ENCODE data around the gene GTF3C4. TPM values are rescaled to one million over a fixed set of nuclear protein-coding genes. Genes with fewer than 3 reads are reported as not detected.
A peak's percentile ranks its signal among the peaks of the same experiment; 100 is the strongest.

The GTF3C4 gene
- total and polyA plus RNA-seq, 2 donors (not counting 1 experiment from before 2014, with no cell fraction given) = 6.8 to 11.4 TPM

DNA sequence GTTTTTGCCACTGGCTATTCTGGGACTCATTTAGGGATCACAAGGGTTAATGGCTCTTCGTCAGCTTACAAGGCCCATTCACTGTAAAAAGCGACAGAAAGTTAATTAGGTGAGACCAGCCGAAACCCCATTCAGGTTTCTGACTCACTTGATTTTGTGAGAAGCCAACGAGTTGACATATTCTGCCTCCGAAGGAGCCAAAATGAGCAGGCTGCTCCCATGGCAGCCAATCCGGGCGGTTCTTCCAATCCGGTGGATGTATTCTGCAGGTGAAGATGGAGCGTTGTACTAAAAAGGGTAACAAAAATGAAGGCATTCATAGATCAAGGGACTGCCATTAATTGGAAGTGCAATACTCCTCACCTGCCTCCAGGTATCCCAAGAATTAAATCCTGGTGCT lies 40.1 kb upstream of the GTF3C4 start:
- TF ChIP-seq, protein P1, sequence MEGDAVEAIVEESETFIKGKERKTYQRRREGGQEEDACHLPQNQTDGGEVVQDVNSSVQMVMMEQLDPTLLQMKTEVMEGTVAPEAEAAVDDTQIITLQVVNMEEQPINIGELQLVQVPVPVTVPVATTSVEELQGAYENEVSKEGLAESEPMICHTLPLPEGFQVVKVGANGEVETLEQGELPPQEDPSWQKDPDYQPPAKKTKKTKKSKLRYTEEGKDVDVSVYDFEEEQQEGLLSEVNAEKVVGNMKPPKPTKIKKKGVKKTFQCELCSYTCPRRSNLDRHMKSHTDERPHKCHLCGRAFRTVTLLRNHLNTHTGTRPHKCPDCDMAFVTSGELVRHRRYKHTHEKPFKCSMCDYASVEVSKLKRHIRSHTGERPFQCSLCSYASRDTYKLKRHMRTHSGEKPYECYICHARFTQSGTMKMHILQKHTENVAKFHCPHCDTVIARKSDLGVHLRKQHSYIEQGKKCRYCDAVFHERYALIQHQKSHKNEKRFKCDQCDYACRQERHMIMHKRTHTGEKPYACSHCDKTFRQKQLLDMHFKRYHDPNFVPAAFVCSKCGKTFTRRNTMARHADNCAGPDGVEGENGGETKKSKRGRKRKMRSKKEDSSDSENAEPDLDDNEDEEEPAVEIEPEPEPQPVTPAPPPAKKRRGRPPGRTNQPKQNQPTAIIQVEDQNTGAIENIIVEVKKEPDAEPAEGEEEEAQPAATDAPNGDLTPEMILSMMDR (conservative IDR thresholded peaks at IDR 0.05 in 1 of 2, IDR thresholded peaks at IDR 0.05 in 1 of 2; ENCODE audit: low read depth in 1 of 2, low read length in 2 of 2) = no peak
- no peak for TF ChIP-seq EZH2 (IDR thresholded peaks at IDR 0.05; ENCODE audit: low read length, missing control alignments)
- no peaks in the 10 kb centered on the region for H4K20me1 ChIP-seq (ENCODE audit: control insufficient read depth, extremely low read depth, insufficient read depth, low read length)
- H2AFZ ChIP-seq (ENCODE audit: low read length) = no peak overlapping the region
- H3K9ac ChIP-seq (ENCODE audit: insufficient read depth, low read length) = no peak overlapping the region
- H3K4me3 ChIP-seq (replicated peaks in 1 of 4; ENCODE audit: control extremely low read depth in 1 of 4, insufficient read depth in 1 of 4, low read depth in 3 of 4, low read length in 4 of 4) = no peak overlapping the region
- H3K36me3 ChIP-seq (ENCODE audit: control insufficient read depth, insufficient read depth, low read length) = peaks cover 6% of the 10 kb centered on the region
- no peak overlapping the region for H3K4me2 ChIP-seq (ENCODE audit: extremely low read depth, insufficient read depth, low read length)
- no peak overlapping the region for H3K27ac ChIP-seq (ENCODE audit: insufficient read depth, low read length)
- H3K79me2 ChIP-seq (ENCODE audit: control insufficient read depth, insufficient read depth, low read length) = no peaks in the 10 kb centered on the region
- no peaks in the 10 kb centered on the region for H3K4me1 ChIP-seq (ENCODE audit: control insufficient read depth, extremely low read depth, insufficient read depth, low read length)
- no peaks in the 10 kb centered on the region for H3K9me3 ChIP-seq (ENCODE audit: control insufficient read depth, insufficient read depth, low read depth, low read length)
- DNase-seq (ENCODE audit: low read depth in 2 of 2) = no peak
- H3K27me3 ChIP-seq (ENCODE audit: control insufficient read depth, insufficient read depth, low read length) = no peaks in the 10 kb centered on the region

DNA sequence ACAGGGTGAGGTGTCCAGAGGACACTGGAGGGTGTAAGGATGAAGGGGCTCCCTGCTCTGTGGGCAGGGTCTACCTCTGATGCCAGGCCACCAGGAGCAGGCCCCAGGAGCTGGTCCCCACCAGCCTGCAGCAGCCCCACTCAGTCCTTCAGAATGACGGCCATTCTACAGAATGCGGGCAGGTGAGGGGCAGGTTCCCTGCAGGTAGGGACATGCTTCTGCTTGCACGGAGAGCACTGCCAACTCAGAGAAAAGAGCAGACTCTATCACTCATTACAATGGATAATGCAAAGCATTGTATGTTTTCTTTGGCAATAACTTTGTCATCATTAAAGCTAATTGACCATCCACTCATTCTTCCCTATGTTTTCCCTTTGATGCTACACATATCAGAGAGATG lies 39.5 kb upstream of the GTF3C4 start:
- no peak overlapping the region for H3K4me3 ChIP-seq (replicated peaks in 1 of 4; ENCODE audit: control extremely low read depth in 1 of 4, insufficient read depth in 1 of 4, low read depth in 3 of 4, low read length in 4 of 4)
- no peaks in the 10 kb centered on the region for H3K9me3 ChIP-seq (ENCODE audit: control insufficient read depth, insufficient read depth, low read depth, low read length)
- H3K27me3 ChIP-seq (ENCODE audit: control insufficient read depth, insufficient read depth, low read length) = no peaks in the 10 kb centered on the region
- no peak overlapping the region for H3K9ac ChIP-seq (ENCODE audit: insufficient read depth, low read length)
- no peak overlapping the region for H3K27ac ChIP-seq (ENCODE audit: insufficient read depth, low read length)
- no peak for DNase-seq (ENCODE audit: low read depth in 2 of 2)
- H3K79me2 ChIP-seq (ENCODE audit: control insufficient read depth, insufficient read depth, low read length) = no peaks in the 10 kb centered on the region
- H3K4me1 ChIP-seq (ENCODE audit: control insufficient read depth, extremely low read depth, insufficient read depth, low read length) = no peaks in the 10 kb centered on the region
- TF ChIP-seq, protein P1 (conservative IDR thresholded peaks at IDR 0.05 in 1 of 2, IDR thresholded peaks at IDR 0.05 in 1 of 2; ENCODE audit: low read depth in 1 of 2, low read length in 2 of 2) = no peak
- TF ChIP-seq EZH2 (IDR thresholded peaks at IDR 0.05; ENCODE audit: low read length, missing control alignments) = no peak
- H4K20me1 ChIP-seq (ENCODE audit: control insufficient read depth, extremely low read depth, insufficient read depth, low read length) = no peaks in the 10 kb centered on the region
- no peak overlapping the region for H2AFZ ChIP-seq (ENCODE audit: low read length)
- H3K4me2 ChIP-seq (ENCODE audit: extremely low read depth, insufficient read depth, low read length) = no peak overlapping the region
- peaks cover 4% of the 10 kb centered on the region for H3K36me3 ChIP-seq (ENCODE audit: control insufficient read depth, insufficient read depth, low read length)

DNA sequence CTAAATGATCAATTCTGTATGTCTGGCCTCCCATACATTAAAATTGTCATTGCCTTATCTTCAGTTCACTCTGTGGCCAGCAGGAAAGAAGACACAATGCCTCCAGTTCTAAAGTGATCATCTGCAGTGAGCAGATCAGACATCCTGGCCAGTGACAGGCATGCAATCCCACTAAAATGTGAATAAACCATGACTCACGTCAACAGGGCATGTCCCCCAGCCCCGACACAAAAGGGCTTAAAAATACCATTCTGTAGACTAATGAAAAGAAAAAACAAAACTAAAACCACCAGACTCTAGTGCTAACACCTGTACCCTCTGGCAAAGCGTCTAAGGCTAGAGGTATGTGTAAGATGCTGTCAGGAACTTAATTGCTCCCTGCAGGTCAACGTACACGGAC lies 39.0 kb upstream of the GTF3C4 start:
- Histone ChIP-seq H4K20me1 (ENCODE audit: control insufficient read depth, extremely low read depth, insufficient read depth, low read length) (no peaks in the 10 kb centered on the region), H3K4me2 (ENCODE audit: extremely low read depth, insufficient read depth, low read length) (no peak overlapping the region), H3K79me2 (ENCODE audit: control insufficient read depth, insufficient read depth, low read length) (no peaks in the 10 kb centered on the region), H3K9ac (ENCODE audit: insufficient read depth, low read length) (no peak overlapping the region), H3K4me1 (ENCODE audit: control insufficient read depth, extremely low read depth, insufficient read depth, low read length) (no peaks in the 10 kb centered on the region), H3K36me3 (ENCODE audit: control insufficient read depth, insufficient read depth, low read length) (peaks cover 6% of the 10 kb centered on the region), H3K27me3 (ENCODE audit: control insufficient read depth, insufficient read depth, low read length) (no peaks in the 10 kb centered on the region), H3K27ac (ENCODE audit: insufficient read depth, low read length) (no peak overlapping the region), H2AFZ (ENCODE audit: low read length) (no peak overlapping the region), H3K9me3 (ENCODE audit: control insufficient read depth, insufficient read depth, low read depth, low read length) (no peaks in the 10 kb centered on the region), H3K4me3 (replicated peaks in 1 of 4; ENCODE audit: control extremely low read depth in 1 of 4, insufficient read depth in 1 of 4, low read depth in 3 of 4, low read length in 4 of 4) (no peak overlapping the region)
- TF ChIP-seq, protein P1 (conservative IDR thresholded peaks at IDR 0.05 in 1 of 2, IDR thresholded peaks at IDR 0.05 in 1 of 2; ENCODE audit: low read depth in 1 of 2, low read length in 2 of 2) = no peak
- TF ChIP-seq EZH2 (IDR thresholded peaks at IDR 0.05; ENCODE audit: low read length, missing control alignments) = no peak
- DNase-seq (ENCODE audit: low read depth in 2 of 2) = peak; percentile 48 to 82
